ENCODE results near the gene GDPD2. TPM values are rescaled to one million over a fixed set of nuclear protein-coding genes. Genes with fewer than 3 reads are reported as not detected.

Gene GDPD2
- total RNA-seq, 2 donors from 2014 or later = not detected

DNA sequence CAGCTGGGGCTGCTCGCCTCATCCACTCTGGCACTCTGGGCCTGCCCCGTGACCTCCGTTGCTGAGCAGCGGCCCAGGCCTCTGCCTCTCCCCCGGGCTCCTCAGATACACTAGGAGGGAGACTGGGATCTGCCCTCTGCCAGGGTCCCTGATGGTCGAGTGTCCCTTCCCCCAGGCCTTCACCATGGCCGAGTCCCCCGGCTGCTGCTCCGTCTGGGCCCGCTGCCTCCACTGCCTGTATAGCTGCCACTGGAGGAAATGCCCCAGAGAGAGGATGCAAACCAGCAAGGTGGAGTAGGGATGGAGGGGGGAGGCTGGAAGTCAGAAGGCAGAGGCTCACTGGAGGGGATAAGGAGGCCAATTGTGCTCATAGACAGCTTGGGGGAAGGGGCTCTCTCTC is 1.7 kb downstream of the GDPD2 start:
- 89% methylated on average over 3 of the region's 10 CpGs for WGBS
- Histone ChIP-seq H3K36me3 (no peaks in the 10 kb centered on the region), H3K27me3 (replicated peaks; ENCODE audit: insufficient read depth) (no peaks in the 10 kb centered on the region), H3K4me1 (replicated peaks) (no peaks in the 10 kb centered on the region), H3K4me3 (no peak overlapping the region), H3K27ac (no peak overlapping the region), H3K9me3 (no peaks in the 10 kb centered on the region)
- no peak for TF ChIP-seq POLR2AphosphoS5 (IDR thresholded peaks at IDR 0.05)
- TF ChIP-seq POLR2A (IDR thresholded peaks at IDR 0.05) = no peak
- TF ChIP-seq, protein P1, sequence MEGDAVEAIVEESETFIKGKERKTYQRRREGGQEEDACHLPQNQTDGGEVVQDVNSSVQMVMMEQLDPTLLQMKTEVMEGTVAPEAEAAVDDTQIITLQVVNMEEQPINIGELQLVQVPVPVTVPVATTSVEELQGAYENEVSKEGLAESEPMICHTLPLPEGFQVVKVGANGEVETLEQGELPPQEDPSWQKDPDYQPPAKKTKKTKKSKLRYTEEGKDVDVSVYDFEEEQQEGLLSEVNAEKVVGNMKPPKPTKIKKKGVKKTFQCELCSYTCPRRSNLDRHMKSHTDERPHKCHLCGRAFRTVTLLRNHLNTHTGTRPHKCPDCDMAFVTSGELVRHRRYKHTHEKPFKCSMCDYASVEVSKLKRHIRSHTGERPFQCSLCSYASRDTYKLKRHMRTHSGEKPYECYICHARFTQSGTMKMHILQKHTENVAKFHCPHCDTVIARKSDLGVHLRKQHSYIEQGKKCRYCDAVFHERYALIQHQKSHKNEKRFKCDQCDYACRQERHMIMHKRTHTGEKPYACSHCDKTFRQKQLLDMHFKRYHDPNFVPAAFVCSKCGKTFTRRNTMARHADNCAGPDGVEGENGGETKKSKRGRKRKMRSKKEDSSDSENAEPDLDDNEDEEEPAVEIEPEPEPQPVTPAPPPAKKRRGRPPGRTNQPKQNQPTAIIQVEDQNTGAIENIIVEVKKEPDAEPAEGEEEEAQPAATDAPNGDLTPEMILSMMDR (IDR thresholded peaks at IDR 0.05) = no peak
- no peak for DNase-seq (ENCODE audit: low spot score)
- intact Hi-C loops (cut with DNase I) = no loop called here

DNA sequence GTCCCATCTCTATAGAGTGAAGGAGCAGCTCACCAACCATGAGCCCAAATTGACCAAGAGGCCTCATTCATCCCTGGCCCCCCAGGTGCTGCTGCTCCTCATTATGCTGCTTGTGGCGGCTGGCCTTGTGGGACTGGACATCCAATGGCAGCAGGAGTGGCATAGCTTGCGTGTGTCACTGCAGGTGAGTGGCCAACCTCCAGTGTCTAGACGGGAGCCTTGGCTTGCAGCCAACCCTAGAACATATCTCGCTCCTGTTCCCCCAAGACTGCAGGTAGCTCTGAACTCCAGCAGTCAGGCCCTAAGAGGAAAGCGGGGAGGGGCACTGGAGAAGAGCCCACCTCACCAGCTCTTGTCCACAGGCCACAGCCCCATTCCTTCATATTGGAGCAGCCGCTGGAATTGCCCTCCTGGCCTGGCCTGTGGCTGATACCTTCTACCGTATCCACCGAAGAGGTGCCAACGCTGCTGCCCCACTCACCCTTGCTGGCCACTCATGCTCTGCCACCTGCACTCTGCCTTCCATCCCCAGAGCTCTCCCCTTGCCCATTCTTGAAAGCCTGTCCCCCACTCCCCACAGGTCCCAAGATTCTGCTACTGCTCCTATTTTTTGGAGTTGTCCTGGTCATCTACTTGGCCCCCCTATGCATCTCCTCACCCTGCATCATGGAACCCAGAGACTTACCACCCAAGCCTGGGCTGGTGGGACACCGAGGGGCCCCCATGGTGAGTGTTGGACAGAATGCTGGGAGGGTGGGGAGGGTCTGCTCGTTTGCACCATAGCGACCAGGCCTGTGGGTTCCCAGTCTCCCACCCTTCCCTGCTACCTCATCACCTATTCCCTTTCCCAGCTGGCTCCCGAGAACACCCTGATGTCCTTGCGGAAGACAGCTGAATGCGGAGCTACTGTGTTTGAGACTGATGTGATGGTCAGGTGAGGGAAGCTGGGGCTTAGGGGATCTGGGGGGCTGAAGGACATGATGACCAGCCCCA is 3.5 kb downstream of the GDPD2 start:
- Histone ChIP-seq H3K9me3 (no peaks in the 10 kb centered on the region), H3K36me3 (no peaks in the 10 kb centered on the region), H3K27me3 (replicated peaks; ENCODE audit: insufficient read depth) (no peaks in the 10 kb centered on the region), H3K27ac (no peak overlapping the region), H3K4me1 (replicated peaks) (no peaks in the 10 kb centered on the region), H3K4me3 (no peak overlapping the region)
- TF ChIP-seq POLR2A (IDR thresholded peaks at IDR 0.05) = no peak
- intact Hi-C loops (cut with DNase I) = no loop called here
- WGBS = 94% methylated on average over 11 of the region's 15 CpGs
- DNase-seq (ENCODE audit: low spot score) = no peak

DNA sequence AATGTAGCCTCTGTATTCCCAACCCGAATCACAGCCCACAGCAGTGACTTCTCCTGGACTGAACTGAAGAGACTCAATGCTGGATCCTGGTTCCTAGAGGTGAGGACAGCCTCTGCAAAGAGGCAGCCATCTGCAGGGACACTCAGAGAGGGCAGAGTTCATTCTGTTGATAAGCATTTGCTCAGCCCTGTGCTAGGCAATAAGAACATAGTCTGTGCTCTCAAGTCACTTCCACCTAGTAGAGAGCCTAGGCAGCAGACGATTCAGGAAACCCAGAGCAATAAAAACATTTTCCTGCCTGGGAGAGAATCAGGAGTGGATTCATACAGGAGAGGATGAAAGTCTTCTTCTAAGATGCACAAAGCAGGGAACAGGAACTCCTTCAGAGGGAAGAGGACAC is 4.3 kb downstream of the GDPD2 start:
- TF ChIP-seq POLR2A (IDR thresholded peaks at IDR 0.05) (no peak), POLR2AphosphoS5 (IDR thresholded peaks at IDR 0.05) (no peak)
- TF ChIP-seq, protein P1 (IDR thresholded peaks at IDR 0.05) = no peak
- Histone ChIP-seq H3K27ac (no peak overlapping the region), H3K36me3 (no peaks in the 10 kb centered on the region), H3K27me3 (replicated peaks; ENCODE audit: insufficient read depth) (no peaks in the 10 kb centered on the region), H3K4me3 (no peak overlapping the region), H3K4me1 (replicated peaks) (no peaks in the 10 kb centered on the region), H3K9me3 (no peaks in the 10 kb centered on the region)
- intact Hi-C loops (cut with DNase I) = no loop called here
- DNase-seq (ENCODE audit: low spot score) = no peak
- WGBS = 69% methylated on average over 2 of the region's 2 CpGs

DNA sequence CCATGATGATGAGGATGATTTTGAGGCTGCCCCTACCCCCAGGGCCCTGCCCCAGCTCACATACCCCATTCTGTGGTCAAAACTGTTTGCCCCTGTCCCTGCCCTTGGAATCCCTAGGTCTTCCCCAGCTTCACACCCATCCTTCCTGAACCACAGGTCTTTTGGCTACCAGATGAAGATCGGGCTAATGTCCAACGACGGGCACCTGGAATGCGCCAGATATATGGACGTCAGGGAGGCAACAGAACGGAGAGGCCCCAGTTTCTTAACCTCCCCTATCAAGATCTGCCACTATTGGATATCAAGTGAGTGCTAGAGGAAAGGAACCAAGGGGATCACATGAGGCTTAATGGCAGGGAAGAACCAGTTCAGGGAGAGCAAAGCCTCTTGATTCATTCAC is 6.6 kb downstream of the GDPD2 start:
- no peak overlapping the region for H3K27ac ChIP-seq
- no peaks in the 10 kb centered on the region for H3K36me3 ChIP-seq
- H3K27me3 ChIP-seq (replicated peaks; ENCODE audit: insufficient read depth) = no peaks in the 10 kb centered on the region
- no peak for TF ChIP-seq POLR2AphosphoS5 (IDR thresholded peaks at IDR 0.05)
- TF ChIP-seq, protein P1 (IDR thresholded peaks at IDR 0.05) = no peak
- no peak for TF ChIP-seq POLR2A (IDR thresholded peaks at IDR 0.05)
- WGBS = 94% methylated on average over 4 of the region's 6 CpGs
- no peaks in the 10 kb centered on the region for H3K9me3 ChIP-seq
- H3K4me1 ChIP-seq (replicated peaks) = no peaks in the 10 kb centered on the region
- no peak for DNase-seq (ENCODE audit: low spot score)
- intact Hi-C loops (cut with DNase I) = loop anchor here (5.0 to 10.0 kb wide), 2 partner anchors 235 to 297 kb away; partner anchors contain the start of gene IGBP1
- no peak overlapping the region for H3K4me3 ChIP-seq

DNA sequence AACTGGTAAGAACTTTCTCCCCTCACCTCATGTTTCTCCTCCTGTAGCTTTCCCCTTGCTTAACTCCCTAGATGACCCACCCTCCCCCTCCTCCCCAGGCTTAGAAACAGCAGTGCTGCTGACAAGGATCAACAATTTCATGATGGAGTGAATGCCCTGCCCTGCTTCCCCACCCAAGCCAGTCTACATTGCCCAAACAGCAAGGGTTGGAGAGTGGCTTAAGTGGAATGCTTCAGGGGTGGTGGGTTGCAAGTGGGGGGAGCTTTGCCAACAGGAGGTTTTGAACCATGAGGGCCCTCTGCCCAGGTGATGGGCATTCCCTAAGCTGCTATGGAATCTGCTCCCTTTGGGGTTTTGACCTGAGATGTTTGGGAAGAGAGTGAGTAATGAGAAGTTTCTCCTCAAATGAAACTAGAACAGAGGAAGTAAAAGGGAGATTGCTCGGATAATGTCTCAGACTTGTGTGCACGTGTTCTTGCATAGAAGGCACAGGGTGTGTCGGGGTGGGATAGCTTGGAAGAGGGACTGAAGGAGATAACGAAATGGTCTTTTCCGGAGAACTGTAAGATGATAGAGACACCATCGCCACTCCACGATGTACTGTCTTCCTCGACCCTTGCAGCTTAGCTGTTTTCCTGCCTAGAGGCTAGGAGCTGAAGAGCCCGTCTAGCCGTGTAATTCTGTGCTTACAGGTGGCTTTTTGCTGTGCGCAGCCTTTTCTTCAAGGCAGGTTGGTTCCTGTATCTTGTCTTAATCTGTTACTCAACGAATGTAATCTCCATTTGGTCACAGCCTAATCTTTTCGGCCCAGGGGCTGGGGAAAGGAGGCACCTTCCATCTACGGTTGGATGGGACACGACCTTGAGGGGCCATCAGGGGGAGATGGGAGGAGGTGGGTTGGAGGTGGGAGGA is 10.1 kb downstream of the GDPD2 start:
- Histone ChIP-seq H3K4me1 (replicated peaks) (no peaks in the 10 kb centered on the region), H3K27me3 (replicated peaks; ENCODE audit: insufficient read depth) (no peaks in the 10 kb centered on the region), H3K27ac (no peak overlapping the region), H3K4me3 (peak overlapping the region; percentile 42 to 44), H3K9me3 (no peaks in the 10 kb centered on the region), H3K36me3 (no peaks in the 10 kb centered on the region)
- DNase-seq (ENCODE audit: low spot score) = no peak
- intact Hi-C loops (cut with DNase I) = loop anchor here (5.0 to 10.0 kb wide), 2 partner anchors 238 to 301 kb away; partner anchors contain the start of gene IGBP1
- WGBS = 34% methylated on average over 15 of the region's 15 CpGs
- TF ChIP-seq POLR2A (IDR thresholded peaks at IDR 0.05) = no peak
- TF ChIP-seq, protein P1 (IDR thresholded peaks at IDR 0.05) = no peak
- no peak for TF ChIP-seq POLR2AphosphoS5 (IDR thresholded peaks at IDR 0.05)
